K562 (cell line): Measurements from ENCODE around the gene DGKK. TPM values are rescaled to one million over a fixed set of nuclear protein-coding genes. Genes with fewer than 3 reads are reported as not detected.

Experiments
- ATAC-seq: fragments of 200-7000 bp; cut with Tn5 transposase; 3 replicates; pipeline ENCODE4 v1.9.1; 2020; ENCODE audit warnings: moderate library complexity
- BruUV-seq: library from RNA; stranded (reverse); fragments of 400-500 nt; replicated peaks from 2 replicates; lab custom pipeline; 2021; lab: Mats Ljungman, UMichigan
- CTCF ChIA-PET: fragments of 300-600 bp; formaldehyde crosslinking; extraction: SDS; loops from one replicate; lab custom pipeline; 2021; ENCODE audit warnings: low intra/inter-chr PET ratio; lab: Yijun Ruan, JAX
- POLR2A ChIA-PET: fragments of 300-600, 350-650 bp; sonication (Branson Sonifier 250); formaldehyde crosslinking; extraction: SDS; loops from one replicate; lab custom pipeline; 2021; ENCODE audit warnings: antibody characterized with exemption, inconsistent platforms; lab: Yijun Ruan, JAX
- DNase-seq, 4 experiments: peaks; one replicate each; pipeline versions ENCODE4 v3.0.0 to v3.0.0-alpha.2; 2011 to 2018; ENCODE audit warnings: low spot score in 3 of 4, mixed read lengths in 3 of 4; ENCODE audit errors: extremely low read depth in 1 of 4
- FAIRE-seq: peaks from 2 replicates; lab custom pipeline; 2011; peaks lifted over from hg19 to GRCh38; lab: Jason Lieb, UNC
- H2AFZ ChIP-seq: 2 replicates; pipeline ENCODE4 v1.6.0; 2011; ENCODE audit warnings: low read depth, low read length, control low read depth, inconsistent platforms
- H3K27ac ChIP-seq: fragments of 200-600 bp; 3 replicates; pipeline ENCODE4 v1.8.0; 2011; ENCODE audit warnings: low read depth, mild to moderate bottlenecking, control low read depth, inconsistent platforms, low read length, moderate library complexity, mixed read lengths; ENCODE audit errors: extremely low read depth
- H3K27me3 ChIP-seq, 2 experiments: fragments of 300-600 bp in 1 of 2; 2 replicates in 1 of 2; 3 replicates in 1 of 2; pipeline versions ENCODE4 v1.6.0 to v1.8.0; 2011; ENCODE audit warnings: inconsistent platforms in 2 of 2, low read length in 2 of 2, mild to moderate bottlenecking in 1 of 2, mixed read lengths in 1 of 2, moderate library complexity in 1 of 2; ENCODE audit not compliant: control insufficient read depth in 2 of 2, insufficient read depth in 2 of 2
- H3K36me3 ChIP-seq: fragments of 300-600 bp; 3 replicates; pipeline ENCODE4 v1.8.0; 2011; ENCODE audit warnings: mild to moderate bottlenecking, low read length, inconsistent platforms; ENCODE audit not compliant: control insufficient read depth, insufficient read depth
- H3K4me1 ChIP-seq, 2 experiments: fragments of 200-600 bp in 1 of 2; replicated peaks in 1 of 2; 2 replicates in 1 of 2; 3 replicates in 1 of 2; pipeline versions ENCODE4 v1.5.1 to v1.8.0; 2011; ENCODE audit warnings: inconsistent platforms in 2 of 2, low read length in 2 of 2, mild to moderate bottlenecking in 1 of 2, mixed read lengths in 1 of 2, moderate library complexity in 1 of 2; ENCODE audit not compliant: control insufficient read depth in 2 of 2, insufficient read depth in 2 of 2
- H3K4me2 ChIP-seq: 2 replicates; pipeline ENCODE4 v1.6.1; 2011; ENCODE audit warnings: low read length, control low read depth, inconsistent platforms, mixed read lengths; ENCODE audit not compliant: insufficient read depth
- H3K4me3 ChIP-seq: fragments of 200-600 bp; sonication (generic), shearing (Covaris generic); 2 replicates; pipeline ENCODE4 v1.5.1; 2016; ENCODE audit warnings: control low read depth, inconsistent platforms
- H3K79me2 ChIP-seq: fragments of 200-600 bp; 3 replicates; pipeline ENCODE4 v1.8.0; 2011; ENCODE audit warnings: low read length, inconsistent platforms; ENCODE audit not compliant: control insufficient read depth, insufficient read depth
- H3K9ac ChIP-seq, 2 experiments: 2 replicates each; pipeline versions ENCODE4 v1.6.0 to v1.6.1; 2011; ENCODE audit warnings: low read depth in 2 of 2, low read length in 2 of 2, control low read depth in 1 of 2, inconsistent platforms in 1 of 2, mild to moderate bottlenecking in 1 of 2, mixed read lengths in 1 of 2; ENCODE audit not compliant: insufficient read depth in 1 of 2
- H3K9me1 ChIP-seq: one replicate; pipeline ENCODE4 v1.6.0; 2011; ENCODE audit warnings: inconsistent platforms, mild to moderate bottlenecking, low read length, moderate library complexity; ENCODE audit not compliant: control insufficient read depth, insufficient read depth
- H3K9me3 ChIP-seq: replicated peaks from 2 replicates; pipeline ENCODE4 v1.5.1; 2011; ENCODE audit warnings: low read depth, low read length, inconsistent platforms; ENCODE audit not compliant: control insufficient read depth, insufficient read depth
- H4K20me1 ChIP-seq: replicated peaks from 2 replicates; pipeline ENCODE4 v1.6.1; 2011; ENCODE audit warnings: low read length, inconsistent platforms, mixed read lengths; ENCODE audit not compliant: control insufficient read depth, insufficient read depth
- ARID4B ChIP-seq: sonication (generic); formaldehyde crosslinking; IDR thresholded peaks from 2 replicates; pipeline ENCODE4 v1.8.0; 2022; ENCODE audit warnings: mild to moderate bottlenecking, missing genetic modification reagents
- BCLAF1 ChIP-seq, 2 experiments: fragments of 450-650 bp in 1 of 2; IDR thresholded peaks; 2 replicates each; pipeline ENCODE4 v1.6.1; 2011 to 2017; ENCODE audit warnings: low read depth in 2 of 2, antibody characterized with exemption in 1 of 2, borderline replicate concordance in 1 of 2, low read length in 1 of 2, mild to moderate bottlenecking in 1 of 2, mixed read lengths in 1 of 2; ENCODE audit not compliant: control insufficient read depth in 1 of 2
- HDAC1 ChIP-seq, 2 experiments: fragments of 450-650 bp; IDR thresholded peaks; 2 replicates each; pipeline ENCODE4 v1.6.1; 2016 to 2017; ENCODE audit warnings: inconsistent platforms in 1 of 2, mild to moderate bottlenecking in 1 of 2, moderate library complexity in 1 of 2
- LARP7 ChIP-seq: fragments of 450-650 bp; IDR thresholded peaks from 2 replicates; pipeline ENCODE4 v1.6.1; 2016
- MAFG ChIP-seq: fragments of 450-650 bp; conservative IDR thresholded peaks from 2 replicates; pipeline ENCODE4 v1.6.1; 2016; ENCODE audit warnings: missing genetic modification characterization, missing compliant biosample characterization
- MBD2 ChIP-seq: sonication (generic); IDR thresholded peaks from 2 replicates; pipeline ENCODE4 v1.6.1; 2016; ENCODE audit warnings: low read depth, borderline replicate concordance
- NELFE ChIP-seq: IDR thresholded peaks from 2 replicates; pipeline ENCODE4 v1.6.1; 2011; ENCODE audit warnings: mild to moderate bottlenecking; ENCODE audit not compliant: insufficient read depth, insufficient read length
- NR2C2 ChIP-seq, 2 experiments: fragments of 200-800 bp in 1 of 2; sonication (Bioruptor generic) in 1 of 2; sonication (generic) in 1 of 2; formaldehyde crosslinking in 1 of 2; IDR thresholded peaks; 2 replicates each; pipeline versions ENCODE4 v1.6.1 to v1.8.0; 2016 to 2022; ENCODE audit warnings: mild to moderate bottlenecking in 1 of 2, missing compliant biosample characterization in 1 of 2, missing genetic modification characterization in 1 of 2, missing genetic modification reagents in 1 of 2
- PCBP1 ChIP-seq: fragments of 200-400 bp; formaldehyde crosslinking; IDR thresholded peaks from 2 replicates; pipeline ENCODE4 v1.6.1; 2018; ENCODE audit warnings: mild to moderate bottlenecking, low read depth, low read length; ENCODE audit not compliant: poor library complexity, severe bottlenecking
- TRIM24 ChIP-seq, 2 experiments: fragments of 450-650 bp; IDR thresholded peaks; 2 replicates each; pipeline ENCODE4 v1.6.1; 2016
- ZFP36 ChIP-seq: fragments of 150-350 bp; IDR thresholded peaks from 2 replicates; pipeline ENCODE4 v1.6.1; 2018; ENCODE audit warnings: low read length, low read depth; ENCODE audit not compliant: partially characterized antibody
- ZNF23 ChIP-seq: fragments of 250-450 bp; sonication (Bioruptor Pico); IDR thresholded peaks from 2 replicates; pipeline ENCODE4 v1.4.0; 2020; ENCODE audit warnings: mild to moderate bottlenecking
- ZNF324 ChIP-seq: fragments of 250-450 bp; sonication (Bioruptor Pico); IDR thresholded peaks from 2 replicates; pipeline ENCODE4 v1.4.0; 2020; ENCODE audit warnings: mild to moderate bottlenecking
- ZNF512 ChIP-seq: IDR thresholded peaks from 2 replicates; pipeline ENCODE4 v1.6.1; 2016; ENCODE audit warnings: missing genetic modification characterization, missing compliant biosample characterization
- ZNF57 ChIP-seq: fragments of 450-650 bp; formaldehyde crosslinking; IDR thresholded peaks from 2 replicates; pipeline ENCODE4 v1.4.0; 2020; ENCODE audit warnings: mild to moderate bottlenecking, moderate library complexity
- WGBS: fragments of 100-300 bp; shearing (Covaris generic); methylation state at CpG from one replicate; pipeline ENCODE4 v1.1.6; 2016; ENCODE audit warnings: low coverage, mixed read lengths; ENCODE audit not compliant: insufficient coverage; ENCODE audit errors: missing lambda C conversion rate; 5-methylcytosine and 5-hydroxymethylcytosine counted together
- in situ Hi-C: fragments of 300-500 bp; cut with MboI; formaldehyde crosslinking; loops from 4 replicates; pipeline ENCODE4 v1.15.0; 2018; ENCODE audit warnings: inconsistent platforms, mixed read lengths
- intact Hi-C: fragments of 100-400 bp; cut with micrococcal nuclease; formaldehyde crosslinking; loops from 2 replicates; pipeline ENCODE4 v1.14.2; 2022
- polyA plus RNA-seq, 8 experiments: library from polyadenylated mRNA; depleted of rRNA in 4 of 8; stranded (reverse) in 5 of 8; unstranded in 3 of 8; fragments of >200 nt; fragmentation: Nextera tagmentation in 2 of 8; fragmentation: Illumina TruSeq in 1 of 8; extraction: Ambion mirVana in 2 of 8; extraction: Trizol in 1 of 8; gene quantifications; 2 replicates each; pipeline versions ENCODE4 v1.2.1 to v1.2.3, GENCODE V29; 2011 to 2014; ENCODE audit warnings: inconsistent platforms in 1 of 8, missing spikeins in 1 of 8
- total RNA-seq, 7 experiments: library from RNA; depleted of rRNA in 6 of 7; stranded (reverse); fragments of >200 nt in 6 of 7; fragmentation: Illumina TruSeq in 2 of 7; extraction: Trizol in 2 of 7; gene quantifications; 2 replicates each; pipeline versions ENCODE4 v1.2.1 to v1.2.3, GENCODE V29; 2011 to 2021; ENCODE audit warnings: low replicate concordance in 1 of 7

Gene DGKK
- total and polyA plus RNA-seq, 9 of the 15 experiments (the other 6 are each of a cell fraction or from before 2014, with no cell fraction given) = not detected

GRCh38 chrX:50483283-50483682, 12.7 kb upstream of the DGKK start:
- 0% methylated on average over 1 of the region's 1 CpG for WGBS
- in situ Hi-C loops = no loop called here
- Histone ChIP-seq H3K9me3 (no peaks in the 10 kb centered on the region), H3K79me2 (no peaks in the 10 kb centered on the region), H3K9ac (no peak overlapping the region), H2AFZ (no peak overlapping the region), H3K4me3 (no peak overlapping the region), H3K27ac (no peak overlapping the region), H4K20me1 (no peaks in the 10 kb centered on the region), H3K4me1 (no peaks in the 10 kb centered on the region), H3K36me3 (no peaks in the 10 kb centered on the region), H3K27me3 (no peaks in the 10 kb centered on the region), H3K4me2 (no peak overlapping the region), H3K9me1 (no peaks in the 10 kb centered on the region)
- FAIRE-seq (no peak), DNase-seq (no peak), ATAC-seq (no peak)
- ChIA-PET POLR2A (no interaction called here), CTCF (no interaction called here)
- intact Hi-C loops = no loop called here
- no TSS peak for BruUV-seq
- TF ChIP-seq PCBP1 (no peak), MAFG (no peak), ARID4B (CRISPR knock-in tag) (no peak), LARP7 (no peak), ZNF57 (no peak), NR2C2 (CRISPR knock-in tag; IDR thresholded peaks at IDR 0.05) (no peak), NR2C2 (tag; IDR thresholded peaks at IDR 0.05) (no peak), TRIM24 (IDR thresholded peaks at IDR 0.05) (no peak), NELFE (no peak), ZNF23 (CRISPR knock-in tag) (no peak), ZNF324 (CRISPR knock-in tag) (no peak), HDAC1 (IDR thresholded peaks at IDR 0.05) (no peak), ZNF512 (tag) (no peak), ZFP36 (no peak), BCLAF1 (IDR thresholded peaks at IDR 0.05; ENCODE audit: borderline replicate concordance in 1 of 2, control insufficient read depth in 1 of 2, low read depth in 2 of 2, low read length in 1 of 2) (no peak), MBD2 (no peak)
